IMR-90 (cell line): Measurements from ENCODE around the gene C6orf136. TPM values are rescaled to one million over a fixed set of nuclear protein-coding genes. Genes with fewer than 3 reads are reported as not detected.

Source experiments
- ATAC-seq: fragments of 200-7000 bp; cut with Tn5 transposase; 2 replicates; pipeline ENCODE4 v1.9.1; 2020; ENCODE audit warnings: low read depth, mild to moderate bottlenecking, moderate library complexity
- BruUV-seq: library from RNA; stranded (reverse); fragments of 400-500 nt; replicated peaks from 2 replicates; lab custom pipeline; 2021; lab: Mats Ljungman, UMichigan
- CTCF ChIA-PET: fragments of 300-600 bp; formaldehyde crosslinking; extraction: SDS; loops from one replicate; lab custom pipeline; 2021; ENCODE audit warnings: antibody characterized with exemption; lab: Yijun Ruan, JAX
- POLR2A ChIA-PET: fragments of 300-600 bp; sonication (Branson Sonifier 250); formaldehyde crosslinking; loops from one replicate; lab custom pipeline; 2022; ENCODE audit warnings: antibody characterized with exemption; ENCODE audit not compliant: unreplicated experiment; lab: Charles Lee
- DNase-seq: peaks from one replicate; pipeline ENCODE4 v3.0.0; 2013
- H2AFZ ChIP-seq: replicated peaks from 2 replicates; pipeline ENCODE3; 2013; ENCODE audit warnings: low read length, mild to moderate bottlenecking; ENCODE audit not compliant: poor library complexity
- H2AK5ac ChIP-seq: 2 replicates; pipeline ENCODE4 v1.6.1; 2013; ENCODE audit warnings: low read depth, low read length, inconsistent platforms
- H2AK9ac ChIP-seq: replicated peaks from 2 replicates; pipeline ENCODE3; 2013; ENCODE audit warnings: mild to moderate bottlenecking, low read depth, low read length, moderate library complexity; ENCODE audit not compliant: poor library complexity
- H2BK120ac ChIP-seq: 2 replicates; pipeline ENCODE4 v1.6.1; 2013; ENCODE audit warnings: low read depth, low read length, inconsistent platforms
- H2BK15ac ChIP-seq: 3 replicates; pipeline ENCODE4 v1.6.1; 2013; ENCODE audit warnings: low read depth, low read length, inconsistent platforms
- H2BK20ac ChIP-seq: 2 replicates; pipeline ENCODE4 v1.6.1; 2013; ENCODE audit warnings: low read depth, mild to moderate bottlenecking, inconsistent platforms, low read length, moderate library complexity
- H2BK5ac ChIP-seq: 2 replicates; pipeline ENCODE4 v1.6.1; 2013; ENCODE audit warnings: mild to moderate bottlenecking, low read depth, low read length, inconsistent platforms; ENCODE audit not compliant: poor library complexity, severe bottlenecking
- H3K14ac ChIP-seq: replicated peaks from 2 replicates; pipeline ENCODE4 v1.6.1; 2013; ENCODE audit warnings: low read depth, low read length, inconsistent platforms
- H3K18ac ChIP-seq: 2 replicates; pipeline ENCODE4 v1.6.1; 2013; ENCODE audit warnings: low read depth, low read length, control low read depth
- H3K23ac ChIP-seq: 2 replicates; pipeline ENCODE4 v1.6.1; 2013; ENCODE audit warnings: low read depth, low read length, inconsistent platforms
- H3K27ac ChIP-seq: 2 replicates; pipeline ENCODE4 v1.5.1; 2013; ENCODE audit warnings: mild to moderate bottlenecking, control low read depth, low read length; ENCODE audit not compliant: insufficient read depth
- H3K27me3 ChIP-seq: 2 replicates; pipeline ENCODE4 v1.6.1; 2013; ENCODE audit warnings: low read length; ENCODE audit not compliant: control insufficient read depth, insufficient read depth
- H3K36me3 ChIP-seq: 2 replicates; pipeline ENCODE4 v1.6.1; 2013; ENCODE audit warnings: low read length, mixed read lengths; ENCODE audit not compliant: control insufficient read depth, insufficient read depth
- H3K4ac ChIP-seq: 2 replicates; pipeline ENCODE4 v1.6.1; 2013; ENCODE audit warnings: low read depth, low read length, inconsistent platforms
- H3K4me1 ChIP-seq: 2 replicates; pipeline ENCODE4 v1.6.1; 2013; ENCODE audit warnings: low read length, mixed read lengths; ENCODE audit not compliant: control insufficient read depth, insufficient read depth
- H3K4me2 ChIP-seq: 2 replicates; pipeline ENCODE4 v1.6.1; 2013; ENCODE audit warnings: low read depth, mild to moderate bottlenecking, control low read depth, low read length, moderate library complexity
- H3K4me3 ChIP-seq: 2 replicates; pipeline ENCODE4 v1.5.1; 2013; ENCODE audit warnings: low read depth, mild to moderate bottlenecking, control low read depth, low read length, moderate library complexity; ENCODE audit not compliant: insufficient read depth
- H3K56ac ChIP-seq: 2 replicates; pipeline ENCODE4 v1.6.1; 2013; ENCODE audit warnings: low read length, inconsistent platforms; ENCODE audit not compliant: insufficient read depth; ENCODE audit errors: extremely low read depth
- H3K79me1 ChIP-seq, 2 experiments: 2 replicates each; pipeline ENCODE4 v1.6.1; 2013; ENCODE audit warnings: low read length in 2 of 2, inconsistent platforms in 1 of 2, low read depth in 1 of 2
- H3K9ac ChIP-seq: 2 replicates; pipeline ENCODE4 v1.6.1; 2013; ENCODE audit warnings: low read depth, low read length, control low read depth
- H3K9me1 ChIP-seq: 2 replicates; pipeline ENCODE4 v1.6.1; 2013; ENCODE audit warnings: low read length, inconsistent platforms; ENCODE audit not compliant: insufficient read depth
- H3K9me3 ChIP-seq: 2 replicates; pipeline ENCODE4 v1.6.1; 2013; ENCODE audit warnings: low read length; ENCODE audit not compliant: control insufficient read depth, insufficient read depth
- H4K20me1 ChIP-seq: 2 replicates; pipeline ENCODE4 v1.6.1; 2013; ENCODE audit warnings: low read length, inconsistent platforms; ENCODE audit not compliant: insufficient read depth
- H4K5ac ChIP-seq: 2 replicates; pipeline ENCODE4 v1.6.1; 2013; ENCODE audit warnings: mild to moderate bottlenecking, low read depth, low read length, control low read depth
- H4K8ac ChIP-seq, 2 experiments: 2 replicates each; pipeline ENCODE4 v1.6.1; 2013; ENCODE audit warnings: low read depth in 2 of 2, low read length in 2 of 2, control low read depth in 1 of 2, inconsistent platforms in 1 of 2
- H4K91ac ChIP-seq: 2 replicates; pipeline ENCODE4 v1.6.1; 2013; ENCODE audit warnings: low read depth, low read length, inconsistent platforms; ENCODE audit not compliant: insufficient read depth
- BHLHE40 ChIP-seq: fragments of 150-350 bp; IDR thresholded peaks from 2 replicates; pipeline ENCODE4 v1.6.1; 2016; ENCODE audit warnings: mild to moderate bottlenecking, low read depth, low read length
- CEBPB ChIP-seq: IDR thresholded peaks from 2 replicates; pipeline ENCODE4 v1.6.1; 2012; ENCODE audit warnings: low read depth, low read length, improper control_type of control experiment
- CHD1 ChIP-seq: IDR thresholded peaks from 2 replicates; pipeline ENCODE4 v1.6.1; 2012; ENCODE audit warnings: low read depth, low read length, improper control_type of control experiment
- CTCF ChIP-seq: conservative IDR thresholded peaks from 2 replicates; pipeline ENCODE4 v1.5.1; 2012; ENCODE audit warnings: mild to moderate bottlenecking, low read depth, low read length, improper control_type of control experiment
- FOS ChIP-seq: fragments of 150-350 bp; IDR thresholded peaks from 2 replicates; pipeline ENCODE4 v1.6.1; 2016; ENCODE audit warnings: low read depth, low read length
- MAFK ChIP-seq: IDR thresholded peaks from 2 replicates; pipeline ENCODE4 v1.6.1; 2012; ENCODE audit warnings: low read depth, low read length, improper control_type of control experiment
- MAZ ChIP-seq: IDR thresholded peaks from 2 replicates; pipeline ENCODE4 v1.6.1; 2012; ENCODE audit warnings: low read depth, mild to moderate bottlenecking, low read length, improper control_type of control experiment, moderate library complexity, borderline replicate concordance
- MXI1 ChIP-seq: IDR thresholded peaks from 2 replicates; pipeline ENCODE4 v1.6.1; 2012; ENCODE audit warnings: low read depth, mild to moderate bottlenecking, low read length, moderate library complexity, borderline replicate concordance
- NFE2L2 ChIP-seq: fragments of 150-350 bp; IDR thresholded peaks from 2 replicates; pipeline ENCODE4 v1.6.1; 2016; ENCODE audit warnings: low read depth, mild to moderate bottlenecking, low read length
- POLR2A ChIP-seq: IDR thresholded peaks from 2 replicates; pipeline ENCODE4 v1.6.1; 2012; ENCODE audit warnings: mild to moderate bottlenecking, low read depth, low read length
- RAD21 ChIP-seq: IDR thresholded peaks from 2 replicates; pipeline ENCODE4 v1.6.1; 2012; ENCODE audit warnings: low read length, improper control_type of control experiment
- RCOR1 ChIP-seq: IDR thresholded peaks from 2 replicates; pipeline ENCODE4 v1.6.1; 2012; ENCODE audit warnings: mild to moderate bottlenecking, low read length, improper control_type of control experiment; ENCODE audit not compliant: insufficient replicate concordance
- RFX5 ChIP-seq: IDR thresholded peaks from 2 replicates; pipeline ENCODE4 v1.8.0; 2012; ENCODE audit warnings: low read depth, mild to moderate bottlenecking, low read length, moderate library complexity
- SMC3 ChIP-seq: fragments of 150-350 bp; IDR thresholded peaks from 2 replicates; pipeline ENCODE4 v1.6.1; 2016; ENCODE audit warnings: low read depth, mild to moderate bottlenecking, antibody characterized with exemption, low read length, moderate library complexity
- WGBS, 2 experiments: methylation state at CpG; one replicate each; pipeline versions ENCODE4 v1.1.5 to v1.1.7; 2013; ENCODE audit warnings: missing lambda C conversion rate in 2 of 2; ENCODE audit not compliant: insufficient read length in 1 of 2; ENCODE audit errors: extremely low coverage in 2 of 2; 5-methylcytosine and 5-hydroxymethylcytosine counted together
- dilution Hi-C: fragments of 300-500 bp; cut with HindIII; formaldehyde crosslinking; loops from one replicate; pipeline ENCODE4 v1.14.3; 2018; ENCODE audit warnings: low sequenced_read_pairs; ENCODE audit not compliant: unreplicated experiment
- in situ Hi-C: fragments of 300-500 bp; cut with MboI; formaldehyde crosslinking; loops from 3 replicates; pipeline ENCODE4 v1.14.3; 2019; ENCODE audit warnings: low sequenced_read_pairs, inconsistent platforms, mixed read lengths
- intact Hi-C: fragments of 100-400 bp; cut with micrococcal nuclease; formaldehyde crosslinking; loops from 2 replicates; pipeline ENCODE4 v1.10.0; 2022
- polyA plus RNA-seq, 3 experiments: library from polyadenylated mRNA; depleted of rRNA; stranded (reverse); fragments of >200 nt; gene quantifications; 2 replicates each; pipeline ENCODE4 v1.2.3, GENCODE V29; 2012; ENCODE audit warnings: low replicate concordance in 1 of 3
- total RNA-seq: library from RNA; depleted of rRNA; stranded (reverse); fragments of >200 nt; gene quantifications from 2 replicates; pipeline ENCODE4 v1.2.3, GENCODE V29; 2012
- TF ChIP-seq, protein P1 (sequence below): fragments of 150-350 bp; IDR thresholded peaks from 2 replicates; pipeline ENCODE4 v1.6.1; 2017; ENCODE audit warnings: mild to moderate bottlenecking, antibody characterized with exemption, low read length, low read depth
- TF ChIP-seq, protein P2 (sequence below): fragments of 150-350 bp; IDR thresholded peaks from 2 replicates; pipeline ENCODE4 v1.6.1; 2016; ENCODE audit warnings: low read depth, mild to moderate bottlenecking, low read length, moderate library complexity, borderline replicate concordance

Gene C6orf136
- total and polyA plus RNA-seq, 2 of the 4 experiments (the other 2 are of a cell fraction), result 1.1 to 11.7 TPM

GRCh38 chr6:30696432-30696831, 49.5 kb downstream of the C6orf136 start:
- Histone ChIP-seq H3K9ac (no peak overlapping the region), H3K9me3 (no peaks in the 10 kb centered on the region), H4K91ac (no peak overlapping the region), H3K36me3 (peaks cover 5% of the 10 kb centered on the region), H3K18ac (no peak overlapping the region), H3K4me3 (no peak overlapping the region), H4K8ac (no peak overlapping the region), H3K4me1 (peaks cover 5% of the 10 kb centered on the region; the same call in 1 of the 2 replicates), H2BK20ac (no peak overlapping the region), H3K56ac (no peak overlapping the region), H3K4me2 (no peak overlapping the region), H2BK5ac (no peak overlapping the region), H2AFZ (no peak overlapping the region), H4K5ac (no peak overlapping the region), H3K27me3 (no peaks in the 10 kb centered on the region), H2AK9ac (no peak overlapping the region), H2BK120ac (0 out of 2 replicates have a peak overlapping the region, but pooled peaks have one; percentile 3), H3K27ac (no peak overlapping the region), H4K20me1 (no peaks in the 10 kb centered on the region), H3K4ac (no peak overlapping the region), H3K9me1 (0 out of 2 replicates have a peak, but pooled peaks cover 2% of the 10 kb centered on the region), H2BK15ac (no peak overlapping the region), H2AK5ac (peak overlapping the region; percentile 8; the same call in 1 of the 2 replicates), H3K14ac (no peak overlapping the region), H3K23ac (no peak overlapping the region), H3K79me1 (peaks cover 0 to 3% of the 10 kb centered on the region in 2 experiments; a peak in 1 of 4 replicates)
- CTCF ChIA-PET, result no interaction called here
- intact Hi-C loops (no loop called here), dilution Hi-C loops (no loop called here), in situ Hi-C loops (no loop called here)
- no CpG with 5 or more reads among the region's 5 CpGs for WGBS, 2 experiments
- ATAC-seq (no peak), DNase-seq (no peak)
- no TSS peak for BruUV-seq
- TF ChIP-seq SMC3, result no peak
- no peak for TF ChIP-seq RCOR1
- TF ChIP-seq POLR2A, result no peak
- no peak for TF ChIP-seq BHLHE40
- TF ChIP-seq CTCF, result no peak
- TF ChIP-seq RFX5, result no peak
- no peak for TF ChIP-seq FOS
- no peak for TF ChIP-seq NFE2L2
- TF ChIP-seq CHD1, result no peak
- TF ChIP-seq, protein P1, sequence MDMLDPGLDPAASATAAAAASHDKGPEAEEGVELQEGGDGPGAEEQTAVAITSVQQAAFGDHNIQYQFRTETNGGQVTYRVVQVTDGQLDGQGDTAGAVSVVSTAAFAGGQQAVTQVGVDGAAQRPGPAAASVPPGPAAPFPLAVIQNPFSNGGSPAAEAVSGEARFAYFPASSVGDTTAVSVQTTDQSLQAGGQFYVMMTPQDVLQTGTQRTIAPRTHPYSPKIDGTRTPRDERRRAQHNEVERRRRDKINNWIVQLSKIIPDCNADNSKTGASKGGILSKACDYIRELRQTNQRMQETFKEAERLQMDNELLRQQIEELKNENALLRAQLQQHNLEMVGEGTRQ, result no peak
- TF ChIP-seq, protein P2, sequence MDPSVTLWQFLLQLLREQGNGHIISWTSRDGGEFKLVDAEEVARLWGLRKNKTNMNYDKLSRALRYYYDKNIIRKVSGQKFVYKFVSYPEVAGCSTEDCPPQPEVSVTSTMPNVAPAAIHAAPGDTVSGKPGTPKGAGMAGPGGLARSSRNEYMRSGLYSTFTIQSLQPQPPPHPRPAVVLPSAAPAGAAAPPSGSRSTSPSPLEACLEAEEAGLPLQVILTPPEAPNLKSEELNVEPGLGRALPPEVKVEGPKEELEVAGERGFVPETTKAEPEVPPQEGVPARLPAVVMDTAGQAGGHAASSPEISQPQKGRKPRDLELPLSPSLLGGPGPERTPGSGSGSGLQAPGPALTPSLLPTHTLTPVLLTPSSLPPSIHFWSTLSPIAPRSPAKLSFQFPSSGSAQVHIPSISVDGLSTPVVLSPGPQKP, result no peak
- no peak for TF ChIP-seq CEBPB
- no peak for TF ChIP-seq MAFK
- TF ChIP-seq MXI1, result no peak
- no peak for TF ChIP-seq MAZ
- TF ChIP-seq RAD21, result no peak
- POLR2A ChIA-PET, result no interaction called here
